RWPE1 (cell line): ENCODE data around the gene HSP90AB1.

Experiments used
- CTCF ChIA-PET: fragments of 350-600 bp; sonication (Branson Sonifier 250); formaldehyde crosslinking; extraction: SDS; loops from one replicate; lab custom pipeline; 2021; lab: Yijun Ruan, JAX
- POLR2A ChIA-PET: fragments of 400-600 bp; formaldehyde crosslinking; extraction: SDS; loops from one replicate; lab custom pipeline; 2020; ENCODE audit warnings: antibody characterized with exemption; ENCODE audit not compliant: low non-redundant PET; lab: Yijun Ruan, JAX
- DNase-seq: peaks from one replicate; pipeline ENCODE4 v3.0.0; 2012; ENCODE audit warnings: low spot score
- H3K27ac ChIP-seq: fragments of 450-650 bp; 2 replicates; pipeline ENCODE4 v1.5.1; 2017
- TF ChIP-seq, protein P1 (sequence below): fragments of 450-650 bp; conservative IDR thresholded peaks from 2 replicates; pipeline ENCODE4 v1.5.1; 2017; ENCODE audit warnings: low read depth, mild to moderate bottlenecking

HSP90AB1 gene

DNA sequence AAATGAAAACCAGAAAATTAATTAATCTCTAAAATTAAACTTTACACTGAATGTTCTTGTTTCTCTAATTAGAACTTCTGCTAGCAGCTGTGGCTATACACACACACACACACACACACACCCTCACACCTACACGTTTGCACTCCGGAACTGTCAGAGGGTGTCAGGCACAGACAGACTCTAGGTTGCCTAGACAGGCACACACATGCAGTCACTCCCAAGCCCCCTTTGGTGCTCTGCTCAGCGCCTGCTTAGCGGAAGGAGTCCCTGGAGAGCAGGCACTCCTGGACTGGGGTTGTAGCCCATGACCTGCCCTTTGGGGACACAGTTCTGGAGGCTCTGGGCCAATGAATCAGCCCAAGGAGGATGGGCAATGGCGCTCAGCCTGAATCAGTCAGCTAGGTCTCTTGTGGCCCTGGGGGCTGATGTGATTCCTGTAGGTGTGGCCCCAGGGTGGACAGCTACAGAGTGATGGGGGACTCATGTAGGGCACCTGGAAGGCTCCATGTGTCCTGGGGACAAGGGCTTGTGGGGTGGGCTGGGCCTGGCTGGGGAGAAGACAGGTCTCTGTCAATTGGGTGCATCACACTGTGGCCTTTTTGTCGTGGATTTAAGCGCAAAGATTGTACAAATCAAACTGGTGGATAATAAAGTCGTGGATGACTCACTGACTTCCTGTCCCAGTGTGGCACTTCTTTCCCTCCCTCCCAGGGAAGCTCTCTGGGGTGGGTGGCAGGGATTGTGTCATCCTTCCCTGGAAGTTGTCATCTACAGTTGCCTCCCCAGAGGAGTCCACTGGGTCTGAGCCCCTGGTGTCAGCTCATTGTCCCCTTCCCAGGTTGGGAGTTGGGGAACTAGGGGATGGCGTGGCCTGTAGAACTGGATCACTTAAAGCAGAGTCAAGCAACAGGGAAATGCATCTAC lies 32.1 kb downstream of the HSP90AB1 start:
- TF ChIP-seq, protein P1, sequence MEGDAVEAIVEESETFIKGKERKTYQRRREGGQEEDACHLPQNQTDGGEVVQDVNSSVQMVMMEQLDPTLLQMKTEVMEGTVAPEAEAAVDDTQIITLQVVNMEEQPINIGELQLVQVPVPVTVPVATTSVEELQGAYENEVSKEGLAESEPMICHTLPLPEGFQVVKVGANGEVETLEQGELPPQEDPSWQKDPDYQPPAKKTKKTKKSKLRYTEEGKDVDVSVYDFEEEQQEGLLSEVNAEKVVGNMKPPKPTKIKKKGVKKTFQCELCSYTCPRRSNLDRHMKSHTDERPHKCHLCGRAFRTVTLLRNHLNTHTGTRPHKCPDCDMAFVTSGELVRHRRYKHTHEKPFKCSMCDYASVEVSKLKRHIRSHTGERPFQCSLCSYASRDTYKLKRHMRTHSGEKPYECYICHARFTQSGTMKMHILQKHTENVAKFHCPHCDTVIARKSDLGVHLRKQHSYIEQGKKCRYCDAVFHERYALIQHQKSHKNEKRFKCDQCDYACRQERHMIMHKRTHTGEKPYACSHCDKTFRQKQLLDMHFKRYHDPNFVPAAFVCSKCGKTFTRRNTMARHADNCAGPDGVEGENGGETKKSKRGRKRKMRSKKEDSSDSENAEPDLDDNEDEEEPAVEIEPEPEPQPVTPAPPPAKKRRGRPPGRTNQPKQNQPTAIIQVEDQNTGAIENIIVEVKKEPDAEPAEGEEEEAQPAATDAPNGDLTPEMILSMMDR, result no peak
- H3K27ac ChIP-seq, result no peak overlapping the region
- ChIA-PET CTCF (interaction anchor here (0.5 to 1.9 kb wide), 3 partner anchors 10 to 34 kb away, joined by 3 to 6 read pairs (median 5); partner anchors contain the start of gene AARS2), POLR2A (no interaction called here)
- DNase-seq, result no peak

DNA sequence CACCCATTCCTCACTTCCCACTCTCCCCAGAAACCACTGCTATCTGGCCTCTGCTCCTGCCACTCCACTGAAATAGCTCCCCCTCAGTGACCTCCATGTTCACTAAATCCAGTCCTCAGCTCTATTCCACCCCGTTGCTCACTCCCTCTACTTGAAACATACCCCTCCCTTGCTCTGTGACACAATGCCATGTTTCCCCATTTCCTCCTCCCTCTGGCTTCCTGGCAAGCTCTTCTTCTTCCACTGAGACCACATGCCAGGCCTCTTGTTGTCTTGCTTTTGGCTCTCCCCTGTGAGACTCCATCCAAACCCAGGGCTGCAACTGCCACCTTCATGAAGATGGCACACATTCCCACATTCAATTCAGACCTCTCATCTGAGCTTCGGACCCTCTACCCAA lies 37.2 kb downstream of the HSP90AB1 start:
- POLR2A ChIA-PET, result no interaction called here

DNA sequence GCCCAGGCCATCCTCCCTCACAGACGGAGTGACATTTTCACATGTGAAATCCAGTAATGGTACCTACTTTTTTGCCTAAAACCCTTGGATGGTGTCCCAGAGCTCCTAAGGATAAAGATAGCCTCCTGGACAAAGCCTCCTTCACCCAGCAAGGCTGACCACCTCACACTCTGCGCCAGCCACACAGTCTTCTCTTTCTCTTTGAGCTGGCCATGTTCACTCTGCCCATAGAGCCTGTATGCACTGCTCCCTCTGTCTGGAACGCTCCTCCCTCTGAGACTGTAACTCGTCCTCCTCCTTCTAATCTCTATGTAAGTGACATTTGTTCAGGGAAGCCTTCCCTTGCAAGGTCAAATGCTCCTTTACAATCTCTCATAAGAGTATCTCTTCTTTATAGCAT lies 38.0 kb downstream of the HSP90AB1 start:
- POLR2A ChIA-PET, result no interaction called here
- no peak overlapping the region for H3K27ac ChIP-seq
- no peak for DNase-seq
- CTCF ChIA-PET, result interaction anchor here (0.6 kb wide), 1 partner anchor 1206 kb away, joined by 3 read pairs; no protein-coding TSS in a partner anchor
- TF ChIP-seq, protein P1, result no peak

More for the DNA sequence above, 37.2 kb downstream of the HSP90AB1 start:
- no peak for DNase-seq
- TF ChIP-seq, protein P1, result no peak
- CTCF ChIA-PET, result interaction anchor here (0.6 kb wide), 3 partner anchors 54 to 1205 kb away, joined by 3 to 5 read pairs (median 3); no protein-coding TSS in a partner anchor
- no peak overlapping the region for H3K27ac ChIP-seq

DNA sequence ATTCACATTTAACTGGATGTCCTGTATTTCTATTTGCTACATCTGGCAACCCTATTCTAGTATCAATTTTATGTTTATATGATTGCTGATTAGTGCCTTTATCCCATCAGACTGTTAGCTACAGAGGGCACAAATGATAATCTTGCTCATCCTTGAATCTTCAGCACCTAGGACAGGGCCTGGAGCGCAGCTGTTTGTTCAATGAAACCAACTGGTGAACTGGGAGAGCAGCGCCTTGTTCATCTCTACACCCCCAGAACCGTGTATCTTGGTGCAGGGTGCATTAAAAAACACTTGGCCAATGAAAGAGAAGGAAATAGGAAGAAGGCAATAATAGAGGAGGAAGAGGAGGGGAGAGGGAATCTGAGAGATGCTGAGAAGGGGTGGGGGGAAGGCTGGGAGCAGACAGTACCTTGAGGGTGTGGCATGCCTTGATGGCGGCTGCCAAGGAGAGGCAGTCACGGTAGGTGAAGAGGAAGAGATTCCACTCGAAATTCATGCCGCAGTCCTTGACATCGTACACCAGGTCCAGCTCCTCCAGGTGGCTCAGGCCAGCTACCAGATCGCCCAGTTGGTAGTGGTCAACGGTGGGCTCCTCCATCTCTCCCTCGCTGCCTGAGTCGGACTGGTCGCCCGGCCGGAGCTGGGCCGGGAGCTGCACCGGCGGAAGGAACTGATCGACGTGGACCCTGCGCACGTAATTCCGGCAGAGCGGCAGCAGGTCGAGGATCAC lies 38.8 kb downstream of the HSP90AB1 start:
- DNase-seq, result no peak

DNA sequence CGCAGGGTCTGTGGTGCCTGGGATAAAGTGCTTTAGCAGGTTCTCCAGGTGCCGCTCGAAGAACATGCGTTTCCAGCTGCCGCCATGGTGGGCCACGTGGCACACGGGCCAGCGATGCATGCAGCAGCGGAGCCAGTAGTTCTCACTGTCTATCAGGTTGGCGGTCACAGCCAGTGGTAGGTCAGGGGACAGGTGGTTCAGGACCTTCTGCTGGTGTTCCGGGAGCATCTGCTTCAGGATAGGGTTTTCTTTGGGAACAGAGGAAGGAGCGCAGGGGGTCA lies 39.3 kb downstream of the HSP90AB1 start:
- POLR2A ChIA-PET, result no interaction called here
- H3K27ac ChIP-seq, result no peak overlapping the region
- TF ChIP-seq, protein P1, result no peak
- CTCF ChIA-PET, result no interaction called here
- DNase-seq, result no peak

More for the DNA sequence above, 38.8 kb downstream of the HSP90AB1 start:
- ChIA-PET CTCF (no interaction called here), POLR2A (interaction anchor here (0.7 kb wide), 1 partner anchor 16 kb away, joined by 10 read pairs; no protein-coding TSS in a partner anchor)
- no peak overlapping the region for H3K27ac ChIP-seq
- TF ChIP-seq, protein P1, result no peak

DNA sequence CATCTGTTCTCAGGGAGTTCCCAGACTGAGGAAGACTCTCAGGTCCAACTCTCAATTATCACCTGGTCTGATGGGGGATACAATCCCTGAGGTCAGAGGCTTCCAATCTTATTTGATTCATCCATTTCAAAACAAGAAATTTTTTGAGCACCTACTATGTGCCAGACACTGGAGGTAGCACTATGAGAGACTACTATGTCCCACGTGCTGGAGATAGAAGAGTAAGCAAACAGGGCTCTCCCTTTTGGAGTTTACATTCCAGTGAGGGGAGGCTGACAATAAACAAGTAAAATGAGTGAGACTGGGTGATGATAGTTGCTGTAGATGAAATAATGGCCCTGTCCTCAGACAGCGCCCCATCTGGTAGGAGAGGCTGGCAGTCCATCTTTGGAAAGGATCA lies 39.8 kb downstream of the HSP90AB1 start:
- H3K27ac ChIP-seq, result no peak overlapping the region
- DNase-seq, result no peak
- POLR2A ChIA-PET, result no interaction called here
- TF ChIP-seq, protein P1, result no peak
- CTCF ChIA-PET, result no interaction called here
